Muscle of back (tissue), 11 donors: Measurements from ENCODE around the gene STK40. TPM values are rescaled to one million over a fixed set of nuclear protein-coding genes. Genes with fewer than 3 reads are reported as not detected.

Source experiments
- DNase-seq, 3 donors: peaks; one replicate each; pipeline versions ENCODE4 v3.0.0 to v3.0.0-alpha.2; 2013
- polyA plus RNA-seq, 10 donors: library from polyadenylated mRNA; unstranded; fragments of 120-200 nt; gene quantifications; one replicate each; pipeline ENCODE4 v1.2.1, GENCODE V29; 2013; ENCODE audit not compliant: insufficient read length in 10 of 10

The STK40 gene
- polyA plus RNA-seq, 10 donors = 18.0 to 31.0 (median 23.9) TPM

DNA sequence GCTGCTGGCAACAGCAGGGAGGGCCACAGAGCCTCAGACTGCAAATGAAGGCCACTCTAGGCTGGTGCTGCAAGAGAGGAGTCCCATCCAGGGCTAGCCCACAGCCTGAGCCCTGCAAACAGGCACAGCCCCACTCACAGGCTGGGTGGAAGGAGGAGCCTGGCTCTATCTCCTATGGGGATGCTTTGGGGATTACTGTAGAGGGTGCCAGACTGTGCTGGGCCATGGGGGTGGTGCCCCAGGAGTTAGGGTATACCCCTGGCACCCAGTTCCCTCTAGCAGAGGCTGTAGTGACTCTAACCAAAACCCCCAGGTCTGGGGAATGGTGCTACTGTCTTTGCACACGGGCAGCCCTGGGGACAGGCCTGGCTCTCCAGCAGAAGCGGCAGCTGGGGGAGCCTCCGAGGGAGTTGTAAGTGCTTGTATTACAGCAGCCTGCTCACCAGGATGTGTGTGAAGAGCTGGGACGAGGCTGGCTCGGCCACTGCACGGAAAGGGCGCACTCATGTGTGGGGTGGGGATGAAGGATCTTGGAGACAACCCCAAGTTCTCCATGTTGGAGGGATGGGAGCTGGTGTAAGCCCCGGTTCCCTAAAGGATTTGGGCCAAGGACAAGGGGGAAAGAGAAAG is 38.9 kb downstream of the STK40 start:
- no peak for DNase-seq

DNA sequence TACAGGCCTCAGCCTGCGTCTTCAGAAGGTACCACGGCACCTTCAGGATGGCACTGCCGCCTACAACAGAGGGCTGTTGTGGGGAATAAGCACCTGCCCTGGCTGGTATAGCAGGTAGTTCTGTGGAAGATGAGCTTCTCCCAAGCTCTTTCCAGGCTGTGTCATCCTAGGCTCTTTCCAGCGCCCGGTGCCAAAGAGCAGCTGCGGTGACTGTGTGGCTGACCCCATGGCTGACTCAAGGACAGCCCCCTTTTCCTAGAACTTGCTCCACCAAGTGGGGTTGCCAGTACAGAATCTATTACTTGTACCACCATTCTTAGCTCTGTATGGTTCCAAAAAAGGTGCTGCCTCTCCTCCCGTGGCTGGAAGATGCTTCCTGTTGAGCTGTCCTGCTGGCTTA is 40.4 kb downstream of the STK40 start:
- DNase-seq = no peak

DNA sequence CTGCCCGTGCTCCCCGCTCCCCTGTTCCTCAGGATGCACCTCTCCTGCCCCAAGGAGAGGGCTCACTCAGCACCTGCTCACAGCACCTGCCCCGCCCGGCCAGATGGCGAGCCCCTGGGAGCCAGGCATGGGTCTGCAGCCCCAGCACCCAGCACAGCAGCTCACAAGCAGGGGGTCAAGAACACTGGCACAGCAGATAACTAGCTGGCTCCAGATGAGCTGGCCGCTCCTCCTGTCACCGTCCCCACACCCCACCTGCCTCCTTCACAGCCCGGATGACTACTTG is 41.4 kb downstream of the STK40 start:
- no peak for DNase-seq

DNA sequence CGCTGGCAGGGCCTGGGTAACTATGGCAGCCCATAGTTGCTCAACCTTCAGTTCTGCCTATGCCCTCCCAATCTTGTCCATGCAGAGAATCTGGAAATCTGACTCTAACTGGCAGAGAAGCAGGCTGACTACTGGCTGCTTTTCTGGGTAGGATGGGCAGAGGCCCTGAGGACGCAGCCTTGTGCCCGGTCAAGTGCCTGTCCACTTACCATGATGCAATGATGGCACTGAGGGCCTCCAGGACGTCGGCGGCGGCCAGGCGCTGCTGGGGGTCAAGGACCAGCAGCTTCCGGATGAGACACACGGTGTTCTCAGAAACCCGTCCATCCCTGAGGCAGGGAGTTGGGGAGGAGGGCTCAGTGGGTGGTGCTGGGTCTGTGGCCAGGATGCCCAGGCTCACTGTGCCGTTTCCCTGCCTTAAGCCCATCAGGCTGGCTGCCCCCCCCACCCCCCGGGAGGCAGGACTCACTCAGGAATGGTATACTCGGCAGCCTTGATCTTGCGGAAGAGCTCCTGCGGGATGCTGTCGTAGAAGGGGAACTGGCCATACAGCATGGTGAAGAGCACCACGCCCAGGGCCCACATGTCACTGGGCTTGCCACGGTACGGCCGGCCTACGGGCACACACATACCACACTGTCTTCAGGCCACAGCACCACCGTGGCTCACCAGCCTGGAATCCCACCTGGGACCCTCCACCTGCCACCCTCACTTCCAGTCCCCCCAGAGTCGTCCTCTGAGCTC is 41.9 kb downstream of the STK40 start:
- no peak for DNase-seq

DNA sequence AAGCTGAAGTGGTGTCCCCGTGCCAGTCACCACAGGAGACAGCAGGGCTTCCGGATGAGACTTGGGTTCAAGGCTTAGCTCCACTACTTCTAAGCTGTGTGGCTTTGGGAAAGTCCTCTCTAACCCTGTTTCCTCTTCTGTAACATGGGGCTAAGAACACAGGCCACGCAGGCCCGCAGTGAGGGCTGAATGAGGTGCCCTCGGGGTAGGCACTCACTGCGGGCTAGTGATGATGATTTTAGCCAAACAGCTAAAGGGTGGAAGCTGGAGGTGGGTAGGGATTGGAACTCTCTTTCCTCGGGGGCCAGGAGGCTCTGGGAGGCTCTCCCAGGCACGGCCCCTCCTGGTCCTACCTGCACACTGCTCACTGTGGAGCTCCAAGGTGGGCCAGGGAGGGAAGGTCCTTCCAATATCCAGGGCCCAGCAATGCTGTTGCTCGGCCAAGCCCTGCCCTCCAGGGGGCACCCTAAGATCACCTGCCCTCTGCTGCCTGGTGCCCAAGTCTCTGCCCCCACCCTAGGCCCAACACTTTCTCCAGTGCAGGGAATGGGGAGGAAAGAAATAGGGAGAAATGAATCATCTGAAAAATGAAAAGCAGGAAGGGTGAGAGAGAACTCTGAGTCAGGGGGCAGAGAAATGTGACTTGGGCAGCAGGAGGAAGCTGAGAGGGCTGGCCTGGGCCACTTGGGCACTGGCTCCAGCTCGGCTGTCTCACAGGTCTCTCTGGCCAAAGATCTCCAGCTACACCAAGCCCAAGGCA is 43.1 kb downstream of the STK40 start:
- DNase-seq = peak in 1 of 3 donors; percentile 36

DNA sequence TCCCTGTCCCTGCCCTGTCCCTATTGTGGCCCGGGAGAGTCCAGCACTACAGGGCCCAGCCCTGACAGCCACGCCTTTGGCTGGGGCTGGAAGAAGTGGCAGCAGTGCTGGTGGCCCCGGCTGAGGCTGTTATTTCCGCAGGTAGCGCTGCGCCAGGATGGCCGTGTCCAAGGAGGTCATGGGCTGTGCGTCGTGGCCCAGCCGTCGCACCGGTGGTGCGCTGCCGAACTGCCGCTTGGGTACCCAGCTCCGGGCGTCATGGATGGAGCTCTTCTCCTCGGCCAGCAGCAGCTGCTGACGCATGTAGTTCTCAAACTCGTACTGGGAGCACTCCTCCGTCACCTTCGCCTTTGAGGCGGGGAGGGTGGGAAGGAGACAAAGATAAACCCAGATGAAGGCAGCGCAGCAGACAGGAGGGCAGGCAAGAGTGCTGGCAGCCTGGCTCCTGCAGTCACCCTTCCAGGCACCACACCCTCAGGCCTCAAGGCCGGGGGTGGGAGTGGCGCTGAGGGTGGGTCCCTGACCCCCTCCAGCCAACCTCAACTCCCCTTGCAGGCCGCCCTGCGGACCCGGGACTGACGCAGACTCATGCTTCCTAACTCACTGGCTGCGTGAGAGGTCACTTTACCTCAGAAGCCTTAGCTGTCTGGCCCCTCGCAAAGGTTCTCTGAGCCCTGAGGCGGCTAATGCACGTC is 44.0 kb downstream of the STK40 start:
- DNase-seq = no peak

DNA sequence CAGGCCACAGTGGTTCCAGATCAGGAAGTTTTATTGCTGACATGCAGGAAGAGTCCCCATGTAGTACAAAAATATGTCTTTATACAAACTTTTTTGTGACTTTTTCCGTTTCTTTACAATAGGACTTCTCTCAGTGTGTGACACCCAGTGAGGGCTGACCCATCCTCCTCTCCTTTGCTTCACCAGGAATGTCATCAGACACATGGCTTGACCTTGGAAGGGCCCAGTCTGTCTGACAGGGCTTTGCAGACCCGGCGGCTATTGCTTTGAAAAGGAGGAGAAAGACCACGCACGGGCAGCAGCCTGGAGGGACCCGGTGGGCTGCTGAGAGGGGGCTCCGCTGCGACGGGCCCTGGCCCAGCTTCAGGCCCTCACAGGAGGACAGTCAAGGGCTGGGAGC is 46.1 kb downstream of the STK40 start:
- no peak for DNase-seq

DNA sequence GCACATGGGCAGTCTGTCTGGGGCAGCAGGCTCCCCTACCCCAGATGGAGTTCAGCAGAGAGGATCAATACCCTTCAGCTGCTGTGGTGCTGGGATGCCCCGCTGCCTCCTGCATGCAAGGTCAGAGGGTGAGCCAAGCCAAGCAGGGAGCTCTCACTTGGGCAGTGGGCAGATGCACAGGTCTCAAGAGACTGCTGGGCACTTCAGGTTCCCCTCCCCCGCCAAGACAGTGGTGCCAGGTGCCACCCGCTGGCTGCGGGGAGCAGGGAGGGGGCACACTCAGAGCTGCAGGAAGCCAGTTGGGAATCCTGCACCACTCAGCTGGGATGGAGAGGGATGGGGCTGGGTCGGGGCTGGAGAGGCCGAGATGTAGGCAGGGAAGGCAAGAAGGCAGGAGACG is 46.5 kb downstream of the STK40 start:
- DNase-seq = no peak

DNA sequence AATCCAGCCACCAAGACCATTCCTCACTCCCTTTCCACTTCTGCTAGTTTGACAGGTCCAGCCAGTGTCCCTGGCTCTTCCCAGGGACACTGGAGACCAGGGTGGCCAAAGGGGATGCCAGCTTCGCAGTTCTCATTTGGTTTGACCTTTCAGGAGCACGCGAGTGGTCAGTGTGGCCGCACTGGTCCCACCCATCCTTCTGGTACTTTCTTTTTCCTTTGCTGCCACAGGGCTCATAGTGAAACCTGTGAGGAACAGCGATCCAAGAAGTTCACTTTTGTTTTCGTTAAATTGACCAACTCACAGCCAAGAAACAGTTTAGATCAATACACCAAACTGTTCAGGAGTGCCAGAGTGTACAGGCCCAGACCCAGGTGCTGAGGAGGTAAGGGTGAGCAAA is 47.9 kb downstream of the STK40 start:
- no peak for DNase-seq

DNA sequence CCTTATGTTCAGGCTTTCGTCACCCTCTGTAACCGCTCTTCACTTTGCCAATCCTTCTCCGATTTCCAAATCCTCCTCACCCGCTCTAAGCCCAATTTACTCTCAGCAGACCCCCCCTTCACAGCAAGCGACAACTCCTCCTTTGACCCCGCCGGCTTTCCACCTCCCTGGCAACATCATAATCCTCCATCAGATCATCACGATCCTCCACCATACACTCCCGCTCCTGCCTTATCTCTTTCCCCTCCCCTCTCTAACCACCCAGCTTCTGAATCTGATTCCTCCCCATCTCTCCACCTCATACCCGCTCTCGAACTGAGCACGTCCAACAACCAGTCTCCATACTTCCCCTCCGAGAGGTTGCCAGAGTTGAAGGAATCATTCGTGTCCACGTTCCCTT is 54.8 kb downstream of the STK40 start:
- no peak for DNase-seq

DNA sequence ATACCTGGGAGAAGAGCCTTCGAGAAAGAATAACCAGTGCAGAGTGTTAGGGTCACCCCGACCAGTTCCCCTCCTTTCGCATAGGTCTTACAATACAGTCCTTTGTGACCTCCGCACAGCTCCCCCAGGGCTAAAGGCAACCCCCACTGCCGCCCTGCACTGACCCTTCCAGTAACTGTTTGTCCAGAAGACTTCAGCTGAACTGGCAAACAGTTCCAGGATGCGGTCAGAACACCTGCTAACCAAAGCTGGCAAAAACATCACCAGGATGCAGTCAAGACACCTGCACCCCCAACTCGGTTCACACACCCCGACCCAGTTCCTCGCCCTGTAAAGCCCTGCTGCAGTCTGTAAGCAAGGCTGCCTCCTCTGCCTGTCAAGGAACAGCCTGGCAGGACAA is 55.9 kb downstream of the STK40 start:
- no peak for DNase-seq

DNA sequence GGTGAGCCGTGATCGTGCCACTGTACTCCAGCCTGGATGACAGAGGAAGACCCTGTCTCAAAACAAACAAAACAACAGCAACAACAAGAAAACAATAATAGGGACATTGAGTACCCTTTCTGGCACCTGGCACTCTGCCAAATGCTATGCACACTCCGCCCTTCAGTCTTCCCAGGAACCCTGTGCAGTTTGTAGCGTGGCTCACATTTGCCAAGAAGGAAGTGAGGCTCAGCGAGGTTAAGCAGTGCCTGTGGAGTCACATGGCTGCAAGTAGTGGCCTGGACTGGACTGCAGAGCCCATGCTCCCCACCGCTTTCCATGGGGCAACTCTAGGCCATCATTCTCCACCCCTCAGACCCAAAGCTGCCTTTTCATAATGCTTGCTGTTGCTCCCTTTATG is 57.0 kb downstream of the STK40 start:
- DNase-seq = peak in 1 of 3 donors; percentile 47

DNA sequence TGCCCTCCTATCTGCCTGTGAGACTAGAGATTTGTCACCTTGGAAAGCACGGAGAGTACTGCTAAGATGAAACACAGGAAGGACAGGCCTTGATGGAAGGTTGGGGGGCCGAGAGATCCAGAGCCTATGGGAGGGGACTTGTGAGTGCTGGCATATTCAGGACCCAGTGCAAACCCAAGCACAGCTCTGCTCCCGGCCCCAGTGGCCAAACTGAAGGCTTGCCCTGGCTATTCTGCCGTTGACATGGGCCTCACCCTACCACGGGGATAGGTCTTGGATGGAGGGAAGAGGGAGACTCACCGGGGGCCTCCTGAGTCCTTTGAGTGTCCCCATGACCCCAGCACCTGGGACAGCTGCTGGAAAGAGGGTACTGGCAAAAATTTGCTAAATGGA is 57.6 kb downstream of the STK40 start:
- DNase-seq = no peak

DNA sequence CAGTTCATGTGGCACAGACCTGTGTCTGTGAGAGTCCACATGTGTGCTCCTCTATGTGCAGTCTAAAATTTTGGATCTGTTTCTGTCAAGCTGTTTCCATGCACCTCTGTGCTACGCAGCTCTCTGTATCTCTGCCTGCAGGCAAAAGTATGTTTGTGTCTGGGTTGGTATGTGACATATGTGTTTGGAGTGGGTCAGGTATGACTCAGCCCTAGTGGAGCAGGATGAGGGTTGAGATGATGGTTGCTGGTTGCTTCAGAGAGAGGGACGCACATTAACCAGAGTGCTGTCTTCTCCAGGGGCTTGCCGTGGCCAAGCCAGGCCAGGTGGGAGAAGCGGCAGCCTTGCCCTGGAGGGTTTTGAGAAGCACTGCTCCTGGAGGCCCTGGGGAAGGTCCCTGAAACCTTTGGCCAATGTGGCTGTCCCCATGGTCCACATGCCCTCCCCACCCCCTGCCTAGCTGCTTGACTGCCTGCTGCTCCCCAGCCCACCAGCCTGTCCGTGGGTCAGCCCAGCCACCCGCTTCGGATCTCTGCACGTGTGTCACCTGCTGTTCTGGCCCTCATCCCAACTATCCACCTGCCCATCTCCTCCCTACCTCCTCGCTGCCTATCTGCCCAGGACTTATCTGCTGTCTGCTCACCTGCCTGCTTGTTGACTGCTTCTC is 58.2 kb downstream of the STK40 start:
- no peak for DNase-seq

DNA sequence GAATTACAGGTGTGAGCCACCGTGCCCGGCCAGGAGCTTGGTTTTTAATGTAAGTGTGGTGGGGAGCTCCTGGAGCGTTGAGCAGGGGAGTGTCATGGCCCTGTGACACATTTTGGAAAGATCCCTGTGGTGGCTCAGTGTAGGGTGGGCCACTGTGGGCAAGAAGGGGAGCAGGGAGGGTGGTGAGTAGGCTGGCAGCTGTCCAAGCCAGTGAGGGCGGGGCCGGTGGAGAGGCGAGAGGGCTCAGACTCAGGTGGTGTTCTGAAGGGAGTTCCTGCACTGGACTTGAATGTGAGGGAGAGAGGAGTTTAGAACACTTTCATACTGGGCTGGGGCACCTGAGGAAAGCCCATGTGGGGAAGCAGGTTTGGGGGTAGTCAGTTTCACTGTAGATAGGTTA is 59.2 kb downstream of the STK40 start:
- no peak for DNase-seq

DNA sequence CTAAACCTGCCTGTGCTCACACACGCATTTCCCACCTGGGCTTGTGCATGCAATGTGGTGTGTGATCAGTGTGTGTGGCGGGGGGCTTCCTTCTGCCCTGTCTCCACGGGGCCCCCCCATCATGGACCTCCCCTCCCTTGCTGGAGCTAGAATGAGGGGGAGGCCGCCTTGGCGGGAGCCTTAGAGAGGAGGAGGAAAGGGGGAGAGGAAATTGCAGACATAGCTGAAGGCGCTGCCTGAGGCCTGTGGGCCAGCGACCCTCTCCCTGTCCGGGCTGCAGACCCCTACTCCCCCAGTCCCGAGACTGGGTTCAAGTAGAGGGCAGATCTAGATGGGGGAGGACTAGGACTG is 61.4 kb downstream of the STK40 start:
- peak in 1 of 3 donors; percentile 39 for DNase-seq

DNA sequence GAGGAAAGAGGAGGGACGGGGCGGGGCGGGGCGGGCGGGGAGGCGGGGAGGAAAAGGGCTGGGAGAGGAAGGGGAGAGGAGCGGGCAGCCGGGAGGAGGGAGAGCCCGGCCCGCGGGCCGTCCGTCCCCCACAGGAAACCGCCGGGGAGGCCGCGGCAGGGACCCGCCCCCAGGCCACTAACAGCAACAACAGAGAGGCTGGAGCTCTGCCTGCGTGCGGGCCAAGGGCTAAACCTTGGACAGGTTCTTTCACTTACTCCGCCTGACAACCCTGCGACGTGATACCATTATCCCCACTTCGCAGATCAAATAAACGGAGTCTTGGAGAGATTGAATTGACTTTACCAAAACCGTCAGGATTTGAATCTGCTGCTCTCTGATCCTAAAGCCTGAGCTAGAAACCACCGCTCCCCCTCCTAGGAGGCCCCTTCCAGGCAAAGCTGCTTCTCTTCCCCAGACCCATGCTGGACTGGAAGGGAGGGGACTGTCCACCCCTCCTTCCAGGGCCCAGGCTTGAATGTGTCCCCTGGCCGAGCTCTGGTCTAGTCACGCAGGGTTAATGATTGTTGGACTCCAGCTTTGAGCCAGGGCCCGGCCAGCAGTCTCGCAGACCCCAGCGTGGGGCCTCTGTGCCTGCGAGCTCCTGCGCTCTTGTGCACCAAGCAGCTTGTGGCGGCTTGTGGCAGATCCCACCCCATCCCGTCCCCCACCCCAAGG is 61.9 kb downstream of the STK40 start, which contains the start of gene EVA1B:
Gene EVA1B (minus strand): TSS at position 10 of the 717 bp plus-strand sequence. CDS start 608 bp downstream, outside the sequence.
- peak; percentile 79 to 95 (median 85) for DNase-seq

DNA sequence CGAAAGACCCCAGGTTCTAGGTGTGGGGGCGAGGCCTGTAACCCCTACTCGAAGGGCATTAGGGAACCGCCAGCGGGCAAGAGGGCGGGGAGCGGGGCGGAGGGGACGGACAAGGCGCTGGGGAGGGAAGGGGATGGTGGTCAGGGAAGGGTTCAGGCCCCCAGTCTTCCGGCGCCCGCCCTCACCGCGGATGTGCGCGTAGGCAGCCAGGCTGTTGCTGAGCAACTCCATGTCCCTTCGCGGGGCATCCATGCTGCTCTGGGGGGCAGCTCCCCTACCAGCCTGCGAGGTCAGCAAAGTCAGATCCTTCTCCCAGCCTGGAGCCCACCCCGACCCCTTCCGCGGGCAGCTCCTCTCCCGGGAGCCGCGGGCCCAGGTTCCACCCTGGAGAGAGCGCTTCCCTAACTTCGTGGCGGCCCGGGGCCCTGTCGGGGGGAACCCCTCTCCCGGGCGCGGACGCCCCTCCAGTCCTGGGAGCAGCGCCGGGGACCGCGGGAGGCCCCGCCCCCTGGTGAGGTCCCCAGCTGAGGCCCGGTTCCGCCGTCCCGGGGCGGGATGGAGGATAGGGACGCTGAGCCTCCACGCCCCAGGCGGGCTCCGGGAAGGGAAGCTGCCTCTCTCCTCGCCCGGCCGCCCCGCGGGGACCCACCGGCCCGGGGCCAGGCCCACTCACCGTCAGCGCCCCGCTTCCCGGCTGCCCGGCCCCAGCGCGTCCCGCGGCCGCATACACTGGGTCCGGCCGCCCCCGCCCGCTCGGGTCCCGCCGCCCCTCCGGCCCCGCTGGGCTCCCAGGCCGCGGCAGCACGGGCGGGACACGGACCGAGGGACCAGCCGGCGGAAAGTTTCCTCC is 62.7 kb downstream of the STK40 start:
- peak in 2 of 3 donors; percentile 67 to 87 for DNase-seq

DNA sequence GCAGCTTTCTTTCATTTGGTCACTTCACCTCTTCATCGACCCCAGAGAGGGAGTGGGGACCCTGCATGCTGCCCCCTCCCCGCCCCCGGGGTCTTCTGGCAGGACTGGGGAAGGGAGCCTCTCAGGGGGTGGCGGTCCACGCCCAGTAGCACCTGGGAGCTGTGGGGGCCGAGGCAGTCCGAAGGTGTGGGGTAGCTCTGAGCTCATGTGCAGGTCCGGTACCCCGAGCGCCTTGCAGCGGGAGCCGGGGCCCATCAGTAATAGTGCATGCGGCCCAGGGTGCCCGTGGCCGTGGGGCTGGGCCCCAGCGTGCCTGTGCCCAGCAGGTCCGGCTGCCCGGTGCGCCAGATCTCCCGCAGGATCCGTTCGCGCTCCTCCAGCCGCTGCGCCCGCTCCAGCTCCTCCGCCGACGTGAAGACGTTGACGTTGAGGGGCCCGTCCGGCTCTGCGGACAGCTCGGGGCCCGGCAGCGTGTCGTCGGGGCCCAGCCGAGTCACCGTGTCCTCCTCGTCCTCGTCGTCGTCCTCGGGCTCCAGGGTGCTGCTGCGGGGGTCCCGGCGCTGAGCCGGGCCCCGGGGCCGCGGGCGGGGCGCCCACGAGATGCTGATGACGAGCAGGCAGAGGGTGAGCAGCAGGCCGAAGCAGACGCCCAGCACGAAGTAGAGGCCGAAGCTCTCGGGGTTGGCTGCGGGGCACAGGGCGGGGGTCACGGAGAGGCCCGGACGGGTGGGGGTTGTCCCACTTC is 63.5 kb downstream of the STK40 start:
- peak in 1 of 3 donors; percentile 73 for DNase-seq
